Thoracic aorta (tissue), 2 donors: ENCODE results near the gene OR5K1. TPM values are rescaled to one million over a fixed set of nuclear protein-coding genes. Genes with fewer than 3 reads are reported as not detected.

ENCODE experiments used
- ATAC-seq: fragments of 150-250 bp; one replicate; pipeline ENCODE4 v1.8.0; 2017; ENCODE audit warnings: low read depth; ENCODE audit not compliant: insufficient number of reproducible peaks, low FRiP score
- DNase-seq: peaks from one replicate; pipeline ENCODE4 v3.0.0-alpha.2; 2020; ENCODE audit warnings: low spot score
- H3K27ac ChIP-seq, 2 donors: fragments of 200-600 bp; sonication (generic); 1 replicate in 1 of 2; 2 replicates in 1 of 2; pipeline ENCODE4 v1.5.1; 2016; ENCODE audit warnings: mild to moderate bottlenecking in 2 of 2, moderate library complexity in 2 of 2
- H3K27me3 ChIP-seq: fragments of 200-600 bp; sonication (generic); replicated peaks from 2 replicates; pipeline ENCODE4 v1.6.0; 2016; ENCODE audit warnings: mild to moderate bottlenecking; ENCODE audit not compliant: insufficient read depth
- H3K36me3 ChIP-seq: fragments of 200-600 bp; sonication (generic); one replicate; pipeline ENCODE4 v1.5.1; 2016
- H3K4me1 ChIP-seq, 2 donors: fragments of 200-600 bp; sonication (generic); 1 replicate in 1 of 2; 2 replicates in 1 of 2; pipeline versions ENCODE4 v1.5.1 to v1.6.0; 2016; ENCODE audit warnings: low read depth in 2 of 2, mild to moderate bottlenecking in 1 of 2; ENCODE audit not compliant: control insufficient read depth in 1 of 2
- H3K4me3 ChIP-seq: fragments of 200-600 bp; sonication (generic); 2 replicates; pipeline ENCODE4 v1.5.1; 2016; ENCODE audit warnings: mild to moderate bottlenecking
- H3K9me3 ChIP-seq: fragments of 200-600 bp; sonication (generic); 2 replicates; pipeline ENCODE4 v1.5.1; 2016
- CTCF ChIP-seq: fragments of 200-600 bp; sonication (generic); IDR thresholded peaks from one replicate; pipeline ENCODE4 v1.5.1; 2019; ENCODE audit warnings: antibody characterized with exemption
- total RNA-seq, 2 donors: library from RNA; depleted of rRNA; stranded (reverse); fragments of >200 nt; gene quantifications; one replicate each; pipeline versions ENCODE4 v1.1.0 to v1.2.3, GENCODE V29; 2016

Gene OR5K1
- total RNA-seq, 2 donors from 2014 or later, result not detected

GRCh38 chr3:98500019-98500418 is 37.0 kb downstream of the OR5K1 start:
- no peak for DNase-seq
- Histone ChIP-seq H3K27ac (no peak overlapping the region), H3K4me1 (no peaks in the 10 kb centered on the region), H3K4me3 (no peak overlapping the region), H3K9me3 (no peaks in the 10 kb centered on the region), H3K36me3 (no peaks in the 10 kb centered on the region), H3K27me3 (no peaks in the 10 kb centered on the region)
- no peak for TF ChIP-seq CTCF
- no peak for ATAC-seq

- no peak overlapping the region for H3K27ac ChIP-seq
- H3K4me1 ChIP-seq, result no peaks in the 10 kb centered on the region
- TF ChIP-seq CTCF, result no peak
- ATAC-seq (no peak), DNase-seq (no peak)
- no peaks in the 10 kb centered on the region for H3K36me3 ChIP-seq
- no peak overlapping the region for H3K4me3 ChIP-seq
- H3K9me3 ChIP-seq, result no peaks in the 10 kb centered on the region
- H3K27me3 ChIP-seq, result no peaks in the 10 kb centered on the region
Observed at GRCh38 chr3:98501270-98501669, 38.3 kb downstream of the OR5K1 start.

- TF ChIP-seq CTCF, result no peak
Observed at GRCh38 chr3:98501863-98502576, 39.0 kb downstream of the OR5K1 start.

GRCh38 chr3:98504539-98504938 is 41.5 kb downstream of the OR5K1 start:
- Histone ChIP-seq H3K9me3 (no peaks in the 10 kb centered on the region), H3K27ac (no peak overlapping the region), H3K36me3 (no peaks in the 10 kb centered on the region), H3K4me1 (no peaks in the 10 kb centered on the region), H3K4me3 (no peak overlapping the region), H3K27me3 (no peaks in the 10 kb centered on the region)
- ATAC-seq, result no peak
- no peak for DNase-seq
- no peak for TF ChIP-seq CTCF

More at GRCh38 chr3:98501863-98502576, 39.0 kb downstream of the OR5K1 start:
- no peak overlapping the region for H3K4me3 ChIP-seq
- no peaks in the 10 kb centered on the region for H3K4me1 ChIP-seq
- no peak overlapping the region for H3K27ac ChIP-seq
- no peak for ATAC-seq
- DNase-seq, result no peak
- no peaks in the 10 kb centered on the region for H3K36me3 ChIP-seq
- no peaks in the 10 kb centered on the region for H3K27me3 ChIP-seq
- H3K9me3 ChIP-seq, result no peaks in the 10 kb centered on the region

- TF ChIP-seq CTCF, result no peak
- no peak overlapping the region for H3K27ac ChIP-seq
- peaks cover 4% of the 10 kb centered on the region for H3K36me3 ChIP-seq
- H3K27me3 ChIP-seq, result no peaks in the 10 kb centered on the region
- ATAC-seq, result no peak
- H3K4me1 ChIP-seq, result no peaks in the 10 kb centered on the region
- H3K4me3 ChIP-seq, result no peak overlapping the region
- H3K9me3 ChIP-seq, result no peaks in the 10 kb centered on the region
- DNase-seq, result no peak
Observed at GRCh38 chr3:98508582-98508981, 45.6 kb downstream of the OR5K1 start.
